Stimulated activated naive B cell treated with anti-CD40 and anti-IgM and Interleukin-4, amounts not matched to agents 10 μg/mL and 1 μg/mL and 100 μg/mL, for 72 hours (primary cell): ENCODE results near the gene GAK.

Experiments
- ATAC-seq, 2 donors: fragments of 150-1000 bp; cut with Tn5 transposase; replicated peaks; 2 replicates each; pipeline ENCODE4 v1.10.0; 2021; ENCODE audit warnings: moderate library complexity in 1 of 2
- DNase-seq: peaks from one replicate; pipeline ENCODE4 v3.0.0; 2021
- H3K27ac Mint-ChIP-seq: one replicate; pipeline ENCODE4 v1.8.0; 2022; ENCODE audit warnings: mild to moderate bottlenecking, mixed read lengths
- H3K27me3 Mint-ChIP-seq, 2 donors: one replicate each; pipeline ENCODE4 v1.8.0; 2022; ENCODE audit warnings: mixed read lengths in 2 of 2
- H3K36me3 Mint-ChIP-seq, 2 donors: one replicate each; pipeline ENCODE4 v1.8.0; 2022; ENCODE audit warnings: mixed read lengths in 2 of 2, mild to moderate bottlenecking in 1 of 2
- H3K4me1 Mint-ChIP-seq, 2 donors: one replicate each; pipeline ENCODE4 v1.8.0; 2022; ENCODE audit warnings: mixed read lengths in 2 of 2, mild to moderate bottlenecking in 1 of 2
- H3K4me3 Mint-ChIP-seq, 2 donors: one replicate each; pipeline ENCODE4 v1.8.0; 2022; ENCODE audit warnings: mild to moderate bottlenecking in 2 of 2, mixed read lengths in 2 of 2, moderate library complexity in 1 of 2
- H3K9me3 Mint-ChIP-seq, 2 donors: one replicate each; pipeline ENCODE4 v1.8.0; 2022; ENCODE audit warnings: mixed read lengths in 2 of 2, mild to moderate bottlenecking in 1 of 2

Gene GAK

GRCh38 chr4:827209-828081 lies 104.7 kb downstream of the GAK start:
- H3K9me3 Mint-ChIP-seq: peaks cover 2 to 3% of the 10 kb centered on the region in 2 donors
- peaks cover 2 to 8% of the 10 kb centered on the region in 2 donors for H3K4me1 Mint-ChIP-seq
- peak overlapping the region in 1 of 2 donors; percentile 37 for H3K4me3 Mint-ChIP-seq
- H3K27ac Mint-ChIP-seq: no peak overlapping the region
- peaks cover 53 to 64% of the 10 kb centered on the region in 2 donors for H3K27me3 Mint-ChIP-seq
- H3K36me3 Mint-ChIP-seq: peaks cover 0 to 2% of the 10 kb centered on the region in 2 donors
- DNase-seq: no peak
- ATAC-seq: peak; percentile 4 to 15

DNA sequence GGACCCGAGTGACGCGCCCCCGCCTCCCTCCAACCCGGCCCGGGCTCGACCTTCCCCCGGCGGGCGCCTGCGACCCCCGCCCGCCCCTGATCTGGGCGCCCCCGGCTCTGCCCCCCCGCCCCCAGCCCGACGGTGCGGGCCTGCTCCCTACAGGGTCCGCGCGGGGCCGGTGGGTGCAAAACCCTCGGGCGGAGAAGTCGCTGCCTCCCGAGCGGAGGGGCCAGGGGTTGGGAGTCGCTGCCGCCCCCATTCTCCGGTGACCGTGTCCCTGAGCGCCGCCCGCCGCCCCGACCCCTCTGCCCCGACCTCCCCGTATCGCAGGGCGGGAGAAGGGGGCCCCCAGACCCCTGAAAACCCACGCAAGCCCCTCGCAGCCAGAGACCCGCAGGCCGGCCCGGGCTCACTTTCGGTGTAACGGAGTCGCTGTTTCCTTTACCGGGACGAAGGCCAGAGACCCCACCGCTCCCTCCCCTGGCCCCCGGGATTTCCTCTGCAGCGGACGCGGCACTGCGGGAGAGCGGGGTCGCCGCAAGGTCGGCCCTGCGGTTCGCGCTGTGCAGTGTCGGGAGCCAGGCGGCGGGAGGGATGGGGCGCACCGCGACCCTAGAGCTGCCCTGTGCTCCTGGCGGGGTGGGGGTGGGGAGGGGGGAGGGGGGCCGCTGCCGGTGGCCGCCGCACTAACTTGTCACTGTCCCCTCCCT lies 105.5 kb downstream of the GAK start:
- peaks cover 2 to 8% of the 10 kb centered on the region in 2 donors for H3K4me1 Mint-ChIP-seq
- DNase-seq (no peak), ATAC-seq (no peak)
- H3K27ac Mint-ChIP-seq: no peak overlapping the region
- peaks cover 0 to 2% of the 10 kb centered on the region in 2 donors for H3K36me3 Mint-ChIP-seq
- peaks cover 2 to 3% of the 10 kb centered on the region in 2 donors for H3K9me3 Mint-ChIP-seq
- H3K4me3 Mint-ChIP-seq: peak overlapping the region; percentile 31 to 45
- peaks cover 60 to 72% of the 10 kb centered on the region in 2 donors for H3K27me3 Mint-ChIP-seq

DNA sequence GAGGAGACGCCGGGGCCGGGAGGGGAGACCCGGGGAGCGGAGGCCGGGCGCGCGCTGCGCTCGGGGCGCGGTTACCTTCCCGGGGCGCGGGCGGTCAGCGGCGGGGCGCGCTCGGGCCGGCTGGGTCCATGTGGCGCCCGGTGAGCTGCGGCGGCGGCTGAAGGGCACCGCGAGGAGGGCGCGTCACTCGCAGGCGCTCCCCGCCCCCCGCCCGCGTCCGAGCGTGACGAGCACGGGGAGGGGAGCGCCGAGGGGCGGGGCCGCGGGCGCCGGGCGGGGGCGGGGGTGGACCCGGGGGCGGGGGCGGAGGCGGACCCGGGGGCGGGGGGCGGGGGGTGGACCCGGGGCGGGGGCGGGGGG lies 106.2 kb downstream of the GAK start, which contains the start of gene CPLX1:
CPLX1 (minus strand) TSS at position 159 of the 360 bp plus-strand sequence. CDS start 1,607 bp downstream, outside the sequence.
- Mint-ChIP-seq H3K4me1 (peaks cover 2 to 8% of the 10 kb centered on the region in 2 donors), H3K9me3 (no peaks in the 10 kb centered on the region), H3K27ac (peak within 1 kb of the TSS; percentile 78), H3K27me3 (peaks cover 63 to 74% of the 10 kb centered on the region in 2 donors), H3K4me3 (peak within 1 kb of the TSS; percentile 54 to 61), H3K36me3 (no peaks in the 10 kb centered on the region)
- ATAC-seq (peak; percentile 15 to 21), DNase-seq (no peak)

DNA sequence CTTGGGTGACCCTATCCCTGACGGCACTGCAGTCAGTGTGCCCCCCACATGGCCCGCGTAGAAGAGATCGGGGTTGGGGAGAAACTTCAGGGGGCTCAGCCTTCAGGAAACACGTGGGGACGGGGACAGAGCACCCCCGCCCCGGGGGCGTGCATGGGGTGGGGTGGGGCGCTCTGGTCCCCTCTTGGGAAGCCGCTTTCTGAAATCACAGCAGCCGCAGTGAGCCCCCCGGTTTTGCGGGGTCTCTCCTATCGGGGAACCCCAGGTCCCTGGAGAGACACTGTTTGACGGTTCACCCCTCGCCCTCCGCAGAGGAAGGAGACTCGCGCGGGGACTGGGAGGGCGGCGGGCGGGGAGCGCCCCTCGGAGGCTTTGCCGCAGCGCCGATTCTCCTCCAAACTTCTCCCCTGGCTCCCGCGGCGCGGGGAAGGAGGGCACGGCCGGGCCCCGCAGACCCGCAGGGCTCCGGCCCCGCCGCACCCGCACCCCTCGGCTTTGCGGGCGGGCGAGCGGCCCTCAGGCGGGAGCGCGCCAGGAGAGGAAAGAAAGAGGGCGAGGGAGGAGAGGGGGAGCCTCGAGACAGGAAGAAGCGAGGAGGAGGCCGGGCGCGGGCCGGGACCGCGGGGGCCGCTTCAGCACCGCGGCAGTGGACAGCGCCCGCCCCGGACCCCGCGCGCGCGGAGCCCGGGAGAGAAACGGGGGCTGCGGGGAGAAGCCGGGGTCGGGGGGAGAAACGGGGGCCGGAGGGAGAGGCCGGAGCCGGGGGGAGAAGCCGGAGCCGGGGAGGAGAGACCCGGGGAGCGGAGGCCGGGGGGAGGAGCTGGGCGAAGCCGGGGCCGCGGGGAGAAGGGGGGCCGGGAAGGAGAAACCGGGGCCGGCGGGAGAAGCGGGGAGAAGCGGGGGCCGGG lies 106.8 kb downstream of the GAK start:
- H3K4me3 Mint-ChIP-seq: peak overlapping the region; percentile 54 to 61
- peak overlapping the region; percentile 78 for H3K27ac Mint-ChIP-seq
- H3K9me3 Mint-ChIP-seq: no peaks in the 10 kb centered on the region
- peak; percentile 32 to 33 for ATAC-seq
- peaks cover 61 to 77% of the 10 kb centered on the region in 2 donors for H3K27me3 Mint-ChIP-seq
- DNase-seq: no peak
- H3K36me3 Mint-ChIP-seq: no peaks in the 10 kb centered on the region
- H3K4me1 Mint-ChIP-seq: peaks cover 2 to 8% of the 10 kb centered on the region in 2 donors

GRCh38 chr4:824461-825062 lies 107.6 kb downstream of the GAK start:
- H3K9me3 Mint-ChIP-seq: peaks cover 0 to 2% of the 10 kb centered on the region in 2 donors
- H3K27ac Mint-ChIP-seq: no peak overlapping the region

DNA sequence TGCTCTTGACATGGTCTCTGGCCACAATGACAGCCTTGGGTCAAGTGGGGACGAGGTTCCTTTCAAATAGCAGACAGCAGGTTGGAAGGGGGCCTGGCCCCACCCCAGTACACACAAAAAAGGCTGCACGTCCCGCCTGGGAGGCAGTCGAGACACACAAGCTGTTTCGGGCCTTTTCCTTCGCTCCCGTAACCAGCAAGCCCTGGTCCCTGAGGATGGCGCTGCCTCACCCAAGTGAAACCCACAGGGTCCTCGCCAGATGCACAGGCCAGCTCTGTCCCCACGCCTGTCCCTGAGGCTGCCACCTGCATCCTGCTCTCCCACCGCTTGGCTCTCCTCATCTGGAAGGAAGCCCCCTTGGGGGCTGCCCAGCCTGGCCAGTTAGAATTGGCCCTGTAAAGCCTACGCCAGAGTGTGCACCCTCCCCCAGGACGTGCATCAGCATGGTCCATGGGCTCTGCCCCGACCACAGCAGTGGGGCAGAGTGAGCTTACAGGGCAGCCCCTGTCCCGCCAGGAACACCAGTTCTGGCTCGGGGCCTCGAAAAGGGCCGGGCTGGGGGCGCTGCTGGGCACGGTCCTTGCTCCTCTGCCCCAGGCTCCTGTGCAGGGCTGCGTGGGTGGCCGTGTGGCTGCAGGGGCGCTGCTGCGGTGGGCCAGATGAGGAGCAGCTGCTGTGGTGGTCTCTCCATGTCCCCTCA lies 108.2 kb downstream of the GAK start:
- Mint-ChIP-seq H3K36me3 (no peaks in the 10 kb centered on the region), H3K4me1 (peaks cover 2 to 8% of the 10 kb centered on the region in 2 donors), H3K27ac (no peak overlapping the region), H3K4me3 (no peak overlapping the region), H3K27me3 (peaks cover 66 to 84% of the 10 kb centered on the region in 2 donors), H3K9me3 (peaks cover 0 to 2% of the 10 kb centered on the region in 2 donors)
- DNase-seq: no peak
- no peak for ATAC-seq

More at GRCh38 chr4:824461-825062, 107.6 kb downstream of the GAK start:
- H3K4me3 Mint-ChIP-seq: peak overlapping the region; percentile 54 to 61
- peaks cover 67 to 81% of the 10 kb centered on the region in 2 donors for H3K27me3 Mint-ChIP-seq
- peaks cover 2 to 8% of the 10 kb centered on the region in 2 donors for H3K4me1 Mint-ChIP-seq
- no peaks in the 10 kb centered on the region for H3K36me3 Mint-ChIP-seq
- ATAC-seq: no peak
- no peak for DNase-seq

DNA sequence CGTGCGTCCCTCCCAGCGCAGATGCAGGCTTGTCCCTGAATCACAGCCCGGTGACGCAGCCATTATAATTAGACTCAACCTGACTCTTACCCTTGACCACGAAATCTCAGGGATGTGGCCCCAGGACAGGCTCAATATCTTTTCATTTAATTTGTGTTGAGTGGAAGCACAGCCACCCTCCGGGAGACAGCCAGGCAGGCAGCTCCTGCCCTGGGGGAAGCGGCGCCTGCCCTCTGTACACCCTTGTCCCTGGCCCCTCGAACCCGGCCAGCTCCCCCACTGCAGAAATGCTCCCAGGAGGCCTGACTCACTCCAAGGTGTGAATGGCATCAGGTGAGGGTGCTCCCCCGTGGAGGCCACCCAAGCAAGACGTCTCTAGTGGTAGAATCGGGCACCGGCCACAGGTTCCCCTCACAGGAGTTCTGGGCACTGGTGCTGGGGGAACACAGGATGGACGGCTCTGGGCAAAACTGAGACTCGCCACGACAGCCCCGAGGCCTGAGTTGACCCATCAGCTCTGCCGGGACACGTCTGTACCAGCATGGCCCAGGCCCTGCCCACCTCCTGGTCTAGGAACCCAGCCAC lies 108.8 kb downstream of the GAK start:
- Mint-ChIP-seq H3K4me3 (no peak overlapping the region), H3K27ac (no peak overlapping the region), H3K36me3 (no peaks in the 10 kb centered on the region), H3K27me3 (peaks cover 62 to 84% of the 10 kb centered on the region in 2 donors), H3K9me3 (peaks cover 0 to 2% of the 10 kb centered on the region in 2 donors), H3K4me1 (peaks cover 2 to 8% of the 10 kb centered on the region in 2 donors)
- ATAC-seq (no peak), DNase-seq (no peak)

GRCh38 chr4:822361-823175 lies 109.5 kb downstream of the GAK start:
- Mint-ChIP-seq H3K4me1 (peaks cover 0 to 8% of the 10 kb centered on the region in 2 donors), H3K27ac (no peak overlapping the region), H3K9me3 (peaks cover 0 to 2% of the 10 kb centered on the region in 2 donors), H3K4me3 (no peak overlapping the region), H3K36me3 (no peaks in the 10 kb centered on the region), H3K27me3 (peaks cover 59 to 82% of the 10 kb centered on the region in 2 donors)
- ATAC-seq (no peak), DNase-seq (no peak)

- Mint-ChIP-seq H3K4me1 (peaks cover 0 to 8% of the 10 kb centered on the region in 2 donors), H3K36me3 (no peaks in the 10 kb centered on the region), H3K4me3 (no peak overlapping the region), H3K27me3 (peaks cover 60 to 86% of the 10 kb centered on the region in 2 donors), H3K9me3 (peaks cover 0 to 2% of the 10 kb centered on the region in 2 donors), H3K27ac (no peak overlapping the region)
- ATAC-seq (no peak), DNase-seq (no peak)
Observed at GRCh38 chr4:821631-822030, 110.5 kb downstream of the GAK start.

DNA sequence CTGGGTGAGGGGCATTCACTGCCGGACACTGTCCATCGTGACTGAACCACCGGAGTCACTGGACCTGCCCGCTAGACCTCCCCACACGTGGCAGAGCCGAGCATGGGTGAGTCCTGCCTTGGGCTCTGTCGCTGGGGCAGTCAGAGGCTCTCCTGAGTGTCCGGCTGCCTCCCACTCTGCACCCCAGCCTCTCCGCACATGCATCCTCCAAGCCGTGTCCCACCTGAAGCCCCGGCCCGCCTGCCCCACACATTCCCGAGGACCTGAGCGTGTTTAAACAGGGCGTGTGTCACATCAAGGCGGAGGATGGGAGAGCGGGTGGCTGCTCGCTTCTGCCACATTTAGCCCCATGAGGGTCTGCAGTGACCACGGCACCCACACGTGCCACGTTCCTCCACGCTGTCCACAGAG lies 110.9 kb downstream of the GAK start:
- no peak for ATAC-seq
- H3K4me1 Mint-ChIP-seq: peaks cover 0 to 8% of the 10 kb centered on the region in 2 donors
- H3K9me3 Mint-ChIP-seq: peaks cover 0 to 2% of the 10 kb centered on the region in 2 donors
- DNase-seq: no peak
- H3K4me3 Mint-ChIP-seq: no peak overlapping the region
- H3K27ac Mint-ChIP-seq: no peak overlapping the region
- H3K36me3 Mint-ChIP-seq: no peaks in the 10 kb centered on the region
- peaks cover 63 to 87% of the 10 kb centered on the region in 2 donors for H3K27me3 Mint-ChIP-seq

GRCh38 chr4:820230-821172 lies 111.6 kb downstream of the GAK start:
- no peak for ATAC-seq

More at GRCh38 chr4:820230-821172, 111.6 kb downstream of the GAK start:
- peaks cover 67 to 87% of the 10 kb centered on the region in 2 donors for H3K27me3 Mint-ChIP-seq
- H3K9me3 Mint-ChIP-seq: peaks cover 0 to 2% of the 10 kb centered on the region in 2 donors
- no peak overlapping the region for H3K4me3 Mint-ChIP-seq
- no peak for DNase-seq
- H3K27ac Mint-ChIP-seq: no peak overlapping the region
- no peaks in the 10 kb centered on the region for H3K36me3 Mint-ChIP-seq
- peaks cover 0 to 8% of the 10 kb centered on the region in 2 donors for H3K4me1 Mint-ChIP-seq
